ENCODE results near the gene RAI14.
A peak's percentile ranks its signal among the peaks of the same experiment; 100 is the strongest.

Gene RAI14

GRCh38 chr5:34686762-34687268 lies 30.7 kb downstream of the RAI14 start:
- H3K27ac ChIP-seq = peak overlapping the region; percentile 52
- TF ChIP-seq ZFX (IDR thresholded peaks at IDR 0.05; ENCODE audit: borderline replicate concordance) = no peak
- TF ChIP-seq, protein P1, sequence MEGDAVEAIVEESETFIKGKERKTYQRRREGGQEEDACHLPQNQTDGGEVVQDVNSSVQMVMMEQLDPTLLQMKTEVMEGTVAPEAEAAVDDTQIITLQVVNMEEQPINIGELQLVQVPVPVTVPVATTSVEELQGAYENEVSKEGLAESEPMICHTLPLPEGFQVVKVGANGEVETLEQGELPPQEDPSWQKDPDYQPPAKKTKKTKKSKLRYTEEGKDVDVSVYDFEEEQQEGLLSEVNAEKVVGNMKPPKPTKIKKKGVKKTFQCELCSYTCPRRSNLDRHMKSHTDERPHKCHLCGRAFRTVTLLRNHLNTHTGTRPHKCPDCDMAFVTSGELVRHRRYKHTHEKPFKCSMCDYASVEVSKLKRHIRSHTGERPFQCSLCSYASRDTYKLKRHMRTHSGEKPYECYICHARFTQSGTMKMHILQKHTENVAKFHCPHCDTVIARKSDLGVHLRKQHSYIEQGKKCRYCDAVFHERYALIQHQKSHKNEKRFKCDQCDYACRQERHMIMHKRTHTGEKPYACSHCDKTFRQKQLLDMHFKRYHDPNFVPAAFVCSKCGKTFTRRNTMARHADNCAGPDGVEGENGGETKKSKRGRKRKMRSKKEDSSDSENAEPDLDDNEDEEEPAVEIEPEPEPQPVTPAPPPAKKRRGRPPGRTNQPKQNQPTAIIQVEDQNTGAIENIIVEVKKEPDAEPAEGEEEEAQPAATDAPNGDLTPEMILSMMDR (IDR thresholded peaks at IDR 0.05) = peak; percentile 16; the same call in 1 of the 2 replicates

GRCh38 chr5:34687269-34688011 lies 31.3 kb downstream of the RAI14 start:
- peak overlapping the region; percentile 52 for H3K27ac ChIP-seq
- TF ChIP-seq, protein P1 (IDR thresholded peaks at IDR 0.05) = no peak
- no peak for TF ChIP-seq ZFX (IDR thresholded peaks at IDR 0.05; ENCODE audit: borderline replicate concordance)

DNA sequence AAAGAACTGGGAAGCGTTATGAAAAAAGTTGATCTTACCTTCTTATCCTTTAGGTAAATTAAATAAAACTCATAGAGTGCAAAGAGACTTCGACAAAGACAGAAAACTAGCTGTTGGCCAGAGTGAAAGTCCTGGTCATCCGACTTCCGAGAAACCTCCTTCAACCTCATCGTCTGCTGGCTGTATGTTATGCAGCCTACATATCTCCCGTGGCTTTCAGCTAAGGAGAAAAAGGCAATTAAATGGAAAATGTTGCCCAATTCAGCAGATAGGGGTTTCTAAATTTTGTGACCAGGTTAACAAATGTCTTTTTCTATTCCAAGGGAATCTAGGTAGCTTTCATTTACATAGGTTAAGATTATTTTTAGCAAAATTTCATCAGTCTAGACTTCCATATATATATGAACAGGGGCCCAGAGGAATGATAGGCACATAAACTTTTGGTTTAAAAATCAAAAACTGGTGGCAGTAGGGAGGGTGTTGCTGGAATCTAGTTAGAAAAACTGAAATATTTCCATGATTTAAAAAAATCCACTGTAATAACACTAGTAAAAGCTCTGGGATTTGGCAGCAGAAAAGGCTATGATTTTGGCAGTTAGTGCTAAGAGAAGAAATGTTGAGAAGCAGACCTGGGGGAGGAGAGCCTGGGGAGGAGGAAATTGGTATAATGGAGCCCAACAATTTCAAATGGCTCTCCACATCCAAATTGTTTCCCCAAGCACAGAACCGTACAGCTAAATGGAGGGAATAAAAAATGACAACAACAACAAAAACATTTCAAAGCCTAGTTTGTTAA lies 32.1 kb downstream of the RAI14 start:
- no peak overlapping the region for H3K27ac ChIP-seq
- TF ChIP-seq ZFX (IDR thresholded peaks at IDR 0.05; ENCODE audit: borderline replicate concordance) = no peak
- TF ChIP-seq, protein P1 (IDR thresholded peaks at IDR 0.05) = no peak

DNA sequence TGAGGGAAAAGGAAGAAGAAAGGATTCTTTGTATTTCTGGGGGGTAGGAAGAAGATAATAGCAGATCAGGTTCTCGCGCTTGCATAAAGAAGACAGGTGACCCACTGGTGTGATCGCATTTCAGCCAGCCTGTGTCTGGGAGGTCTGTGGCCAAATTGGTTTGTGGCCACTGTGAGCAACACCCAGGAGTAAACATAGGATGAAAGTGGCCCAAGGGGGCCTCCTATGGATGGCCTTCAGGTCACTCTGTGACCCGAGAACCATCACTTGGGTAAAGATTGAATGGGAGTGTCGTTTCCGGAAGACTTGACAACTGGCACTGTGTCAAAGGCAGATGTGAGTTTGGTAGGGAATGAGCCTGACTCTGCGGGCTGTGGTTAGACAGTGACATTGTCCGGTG lies 34.2 kb downstream of the RAI14 start:
- TF ChIP-seq ZFX (IDR thresholded peaks at IDR 0.05; ENCODE audit: borderline replicate concordance) = no peak
- TF ChIP-seq, protein P1 (IDR thresholded peaks at IDR 0.05) = no peak
- H3K27ac ChIP-seq = no peak overlapping the region

- TF ChIP-seq, protein P1 (IDR thresholded peaks at IDR 0.05) = no peak
- TF ChIP-seq ZFX (IDR thresholded peaks at IDR 0.05; ENCODE audit: borderline replicate concordance) = no peak
These were observed 34.8 kb downstream of the RAI14 start for GRCh38 chr5:34690898-34691297.

DNA sequence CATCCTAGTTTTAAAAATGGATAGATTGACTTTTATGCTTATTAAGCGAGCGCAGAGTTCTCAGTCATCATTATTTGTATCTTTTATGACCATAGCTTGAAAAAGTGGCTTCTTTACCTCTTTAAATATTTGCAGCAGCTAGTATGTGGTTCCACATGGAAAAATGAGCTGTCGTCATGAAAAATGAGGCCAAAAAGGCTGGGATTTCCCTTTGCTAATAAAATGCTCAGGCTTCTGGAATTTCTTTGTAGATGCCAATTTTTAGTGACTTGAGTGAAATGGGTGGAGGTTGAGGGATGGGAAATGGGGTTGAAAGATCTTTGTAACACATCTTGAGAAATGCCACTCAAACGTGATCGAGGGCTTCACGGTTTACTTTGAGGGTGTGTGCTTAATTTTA lies 35.2 kb downstream of the RAI14 start:
- TF ChIP-seq, protein P1 (IDR thresholded peaks at IDR 0.05) = no peak
- no peak for TF ChIP-seq ZFX (IDR thresholded peaks at IDR 0.05; ENCODE audit: borderline replicate concordance)
- H3K27ac ChIP-seq = no peak overlapping the region

More at GRCh38 chr5:34690898-34691297, 34.8 kb downstream of the RAI14 start:
- H3K27ac ChIP-seq = no peak overlapping the region
